Measurements from ENCODE around the gene PPARA. TPM values are rescaled to one million over a fixed set of nuclear protein-coding genes. Genes with fewer than 3 reads are reported as not detected.

Gene PPARA
- total RNA-seq, 2 donors from 2014 or later = 48.4 to 67.1 TPM

DNA sequence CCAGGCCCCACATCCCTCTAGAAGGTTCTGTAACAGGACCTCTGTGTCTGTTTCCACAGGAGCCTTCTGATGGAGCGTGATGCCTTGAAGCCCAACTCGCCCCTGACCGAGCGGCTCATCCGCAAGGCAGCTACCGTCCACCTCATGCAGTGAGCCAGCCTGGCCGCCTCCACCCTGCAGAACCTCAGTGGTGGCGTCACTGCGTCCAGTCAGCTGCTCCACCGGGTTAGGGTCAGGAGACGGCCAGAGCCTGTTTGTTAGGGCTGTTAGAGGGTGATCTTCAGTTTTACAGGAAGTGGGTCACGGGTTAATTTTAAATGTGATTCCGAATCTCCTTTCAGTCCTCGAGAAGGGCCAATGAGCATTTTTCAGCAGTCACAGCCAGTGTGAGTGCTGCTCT lies 142.4 kb downstream of the PPARA start:
- Histone ChIP-seq H3K9me3 (no peaks in the 10 kb centered on the region), H3K4me1 (peaks cover 0 to 49% of the 10 kb centered on the region in 2 donors), H3K36me3 (peaks cover 28% of the 10 kb centered on the region), H3K27ac (peak overlapping the region in 1 of 2 donors; percentile 84), H3K4me3 (no peak overlapping the region), H3K27me3 (no peaks in the 10 kb centered on the region)
- TF ChIP-seq CTCF (IDR thresholded peaks at IDR 0.05) = no peak
- no peak for DNase-seq (ENCODE audit: low spot score)

MicroRNAs encoded within 50 kb of the gene (microRNA counts, 767-probe panel; counts per million panel counts)
- microRNA hsa-let-7b-5p = 5,665 to 13,509 counts per million in 2 donors

Other genes with a start within 250 kb of the PPARA start
- gene WNT7B, start 173.4 kb upstream of the PPARA start, total RNA-seq = under 1 TPM in 1 of 2 donors, not detected in 1; 0.19 TPM
- gene CDPF1, start 99.8 kb downstream of the PPARA start, total RNA-seq = 10 to 100 TPM in 1 of 2 donors, 1 to 10 TPM in 1; 9.7 to 11.9 TPM
- gene PKDREJ, start 112.8 kb downstream of the PPARA start, total RNA-seq = under 1 TPM; 0.04 to 0.07 TPM
- 10 to 100 TPM; 22.6 to 41.7 TPM for gene TTC38, start 117.5 kb downstream of the PPARA start, total RNA-seq
- gene GTSE1, start 146.3 kb downstream of the PPARA start, total RNA-seq = under 1 TPM; 0.16 to 0.63 TPM
- 10 to 100 TPM; 22.2 to 22.4 TPM for gene TRMU, start 185.2 kb downstream of the PPARA start, total RNA-seq